Activated T-helper 1 cell treated with anti-CD3 and anti-CD28 coated beads, Interleukin-12 subunit alpha, Interleukin-12 subunit beta, Interleukin-2, Interleukin-4 antibody, amounts not matched to agents 30 ng/mL and 10 ng/mL and 1 ng/mL, durations not matched to agents 14 hours and 24 hours and 36 hours (primary cell): ENCODE measurements around the gene TMEM129. TPM values are rescaled to one million over a fixed set of nuclear protein-coding genes. Genes with fewer than 3 reads are reported as not detected.

Source experiments
- DNase-seq: peaks from one replicate; pipeline ENCODE4 v3.0.0; 2021; ENCODE audit warnings: low spot score
- H3K27ac Mint-ChIP-seq: one replicate; pipeline ENCODE4 v1.8.0; 2021; ENCODE audit warnings: mild to moderate bottlenecking, mixed read lengths
- H3K27me3 Mint-ChIP-seq: one replicate; pipeline ENCODE4 v1.8.0; 2022; ENCODE audit warnings: mild to moderate bottlenecking, moderate library complexity, mixed read lengths; ENCODE audit not compliant: insufficient read depth
- H3K36me3 Mint-ChIP-seq: one replicate; pipeline ENCODE4 v1.8.0; 2021; ENCODE audit warnings: low read depth, mixed read lengths
- H3K4me1 Mint-ChIP-seq: one replicate; pipeline ENCODE4 v1.8.0; 2021; ENCODE audit warnings: low read depth, mixed read lengths
- H3K4me3 Mint-ChIP-seq: one replicate; pipeline ENCODE4 v1.8.0; 2021; ENCODE audit warnings: mild to moderate bottlenecking, moderate library complexity, mixed read lengths
- H3K9me3 Mint-ChIP-seq: one replicate; pipeline ENCODE4 v1.8.0; 2021; ENCODE audit warnings: mixed read lengths
- intact Hi-C: fragments of 100-400 bp; cut with micrococcal nuclease; formaldehyde crosslinking; loops from one replicate; pipeline ENCODE4 v1.15.1; 2024
- total RNA-seq: library from RNA; stranded (reverse); gene quantifications from 2 replicates; pipeline ENCODE4 v1.2.3, GENCODE V29; 2022

Gene TMEM129
- total RNA-seq, 1 donor from 2014 or later, result 27.4 TPM

DNA sequence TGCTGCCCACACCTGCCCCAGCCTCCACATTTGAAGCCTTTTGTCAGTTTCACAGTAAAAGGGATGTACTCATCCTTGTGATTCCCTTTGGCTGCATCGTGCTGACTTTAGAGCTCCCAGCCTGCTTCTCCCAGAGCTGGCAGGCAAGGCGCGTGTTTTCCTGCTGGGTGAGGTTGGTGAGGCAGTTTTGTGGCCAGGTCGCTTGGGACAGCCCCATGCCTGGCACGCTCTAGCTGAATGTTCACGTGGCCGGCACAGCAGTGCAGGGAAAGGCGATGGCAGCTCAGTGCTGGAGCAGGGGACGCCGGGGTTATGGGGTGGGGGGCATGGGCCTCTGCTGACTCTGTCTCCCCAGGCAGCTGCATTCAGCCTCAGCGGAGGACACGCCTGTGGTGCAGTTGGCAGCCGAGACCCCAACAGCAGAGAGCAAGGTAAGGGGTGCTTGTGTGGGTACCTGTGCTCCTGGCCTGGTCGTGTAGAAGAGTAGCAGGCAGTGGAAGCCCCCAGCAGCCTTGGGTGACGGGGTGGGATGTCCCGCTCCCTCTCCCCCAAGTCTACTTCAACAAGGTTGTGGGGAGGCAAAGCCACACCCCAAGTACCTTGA is 9.5 kb upstream of the TMEM129 start:
- Mint-ChIP-seq H3K9me3 (no peaks in the 10 kb centered on the region), H3K4me1 (peaks cover 18% of the 10 kb centered on the region), H3K27ac (peak overlapping the region; percentile 48), H3K27me3 (no peaks in the 10 kb centered on the region), H3K36me3 (peaks cover 51% of the 10 kb centered on the region), H3K4me3 (no peak overlapping the region)
- DNase-seq, result no peak
- intact Hi-C loops, result no loop called here

DNA sequence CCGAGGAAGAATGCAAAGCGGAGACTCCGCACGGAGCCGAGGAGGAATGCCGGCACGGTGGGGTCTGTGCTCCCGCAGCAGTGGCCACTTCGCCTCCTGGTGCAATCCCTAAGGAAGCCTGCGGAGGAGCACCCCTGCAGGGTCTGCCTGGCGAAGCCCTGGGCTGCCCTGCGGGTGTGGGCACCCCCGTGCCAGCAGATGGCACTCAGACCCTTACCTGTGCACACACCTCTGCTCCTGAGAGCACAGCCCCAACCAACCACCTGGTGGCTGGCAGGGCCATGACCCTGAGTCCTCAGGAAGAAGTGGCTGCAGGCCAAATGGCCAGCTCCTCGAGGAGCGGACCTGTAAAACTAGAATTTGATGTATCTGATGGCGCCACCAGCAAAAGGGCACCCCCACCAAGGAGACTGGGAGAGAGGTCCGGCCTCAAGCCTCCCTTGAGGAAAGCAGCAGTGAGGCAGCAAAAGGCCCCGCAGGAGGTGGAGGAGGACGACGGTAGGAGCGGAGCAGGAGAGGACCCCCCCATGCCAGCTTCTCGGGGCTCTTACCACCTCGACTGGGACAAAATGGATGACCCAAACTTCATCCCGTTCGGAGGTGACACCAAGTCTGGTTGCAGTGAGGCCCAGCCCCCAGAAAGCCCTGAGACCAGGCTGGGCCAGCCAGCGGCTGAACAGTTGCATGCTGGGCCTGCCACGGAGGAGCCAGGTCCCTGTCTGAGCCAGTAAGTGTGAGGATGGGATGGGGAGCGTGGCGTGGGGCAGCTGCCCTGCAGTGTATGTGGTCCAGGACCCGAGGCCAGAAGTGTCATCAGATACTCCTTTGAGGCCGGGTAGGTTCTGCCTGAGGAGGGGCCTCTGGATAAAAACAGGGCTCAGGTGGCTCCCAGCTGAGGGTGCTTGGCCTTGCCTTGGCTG is 7.2 kb upstream of the TMEM129 start:
- Mint-ChIP-seq H3K36me3 (peaks cover 52% of the 10 kb centered on the region), H3K9me3 (no peaks in the 10 kb centered on the region), H3K27ac (no peak overlapping the region), H3K4me3 (no peak overlapping the region), H3K27me3 (no peaks in the 10 kb centered on the region), H3K4me1 (peaks cover 34% of the 10 kb centered on the region)
- intact Hi-C loops, result loop anchor here (5.0 kb wide), 1 partner anchor 101 kb away; no protein-coding TSS in a partner anchor
- DNase-seq, result no peak

DNA sequence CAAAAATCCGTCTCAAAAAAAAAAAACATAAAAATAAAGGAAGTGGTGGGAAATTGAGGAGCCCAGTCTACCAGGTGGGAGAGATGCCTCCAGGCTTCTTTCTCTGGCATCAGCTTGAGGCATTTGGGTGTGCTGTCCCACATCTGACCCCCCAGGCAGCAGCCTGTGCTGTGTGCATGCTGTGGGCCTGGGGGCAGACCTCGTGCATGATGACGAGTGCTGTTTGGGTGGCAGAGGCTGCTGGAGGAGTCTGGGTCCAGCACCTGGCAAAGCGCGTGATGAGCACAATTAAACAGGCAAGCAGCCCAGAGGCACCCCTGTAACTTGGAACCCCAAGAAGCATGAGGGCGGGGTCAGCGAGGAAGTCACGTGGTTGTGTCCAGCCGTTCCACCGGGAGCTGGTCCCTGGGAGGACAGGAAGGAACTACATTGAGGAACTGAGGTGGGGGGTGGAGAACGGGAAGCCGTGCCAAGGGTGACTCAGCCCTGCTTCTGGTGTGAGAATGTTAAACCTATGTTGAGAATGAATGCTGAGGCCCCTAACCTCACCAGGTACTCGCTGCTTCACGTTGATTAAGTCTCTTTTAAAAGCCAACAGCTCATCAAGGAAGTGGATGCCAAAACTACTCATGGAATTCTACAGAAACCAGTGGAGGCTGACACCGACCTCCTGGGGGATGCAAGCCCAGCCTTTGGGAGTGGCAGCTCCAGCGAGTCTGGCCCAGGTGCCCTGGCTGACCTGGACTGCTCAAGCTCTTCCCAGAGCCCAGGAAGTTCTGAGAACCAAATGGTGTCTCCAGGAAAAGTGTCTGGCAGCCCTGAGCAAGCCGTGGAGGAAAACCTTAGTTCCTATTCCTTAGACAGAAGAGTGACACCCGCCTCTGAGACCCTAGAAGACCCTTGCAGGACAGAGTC is 6.3 kb upstream of the TMEM129 start:
- Mint-ChIP-seq H3K27me3 (no peaks in the 10 kb centered on the region), H3K27ac (no peak overlapping the region), H3K4me1 (peaks cover 43% of the 10 kb centered on the region), H3K36me3 (peaks cover 49% of the 10 kb centered on the region), H3K9me3 (no peaks in the 10 kb centered on the region), H3K4me3 (no peak overlapping the region)
- intact Hi-C loops, result loop anchor here (2.0 to 5.0 kb wide), 2 partner anchors 15 to 100 kb away; partner anchors contain the start of gene SLBP
- DNase-seq, result no peak

DNA sequence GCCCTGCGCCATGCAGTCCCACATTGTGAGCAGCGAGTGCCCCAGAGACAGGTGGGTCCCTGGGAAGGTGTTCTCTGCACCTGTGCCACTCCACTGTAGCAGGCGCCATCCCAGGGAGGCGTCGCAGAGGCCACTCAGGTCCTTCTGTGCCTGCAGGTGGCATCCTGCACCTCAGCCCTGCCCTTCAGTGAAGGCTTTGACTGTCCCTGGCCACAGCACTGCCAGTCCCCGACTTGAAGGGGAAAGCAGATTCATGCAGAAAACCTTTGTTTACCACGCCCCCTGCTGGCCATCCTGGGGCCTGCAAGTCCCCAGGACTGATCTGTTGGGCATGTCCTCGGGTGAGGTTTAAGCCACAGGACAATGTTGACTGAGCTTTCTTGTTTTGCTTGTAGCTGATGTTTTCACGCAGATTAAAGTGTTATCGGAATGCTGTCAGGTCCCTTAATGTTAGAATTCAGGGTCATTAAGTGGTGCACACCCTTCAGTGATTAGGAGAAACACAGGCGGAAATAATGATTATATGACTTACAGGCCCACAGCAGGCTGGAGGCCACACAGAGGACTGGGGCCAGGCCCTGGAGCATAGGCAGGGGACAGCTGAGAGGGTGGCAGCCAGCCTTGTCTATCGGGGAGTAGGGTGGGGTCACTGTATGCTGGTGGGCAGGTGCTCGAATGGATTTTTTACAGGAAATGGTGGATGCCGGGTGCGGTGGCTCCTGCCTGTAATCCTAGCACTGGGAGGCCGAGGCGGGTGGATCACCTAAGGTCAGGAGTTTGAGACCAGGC is 5.2 kb upstream of the TMEM129 start:
- no peaks in the 10 kb centered on the region for H3K9me3 Mint-ChIP-seq
- H3K36me3 Mint-ChIP-seq, result peaks cover 48% of the 10 kb centered on the region
- peak; percentile 80 for DNase-seq
- intact Hi-C loops, result loop anchor here (1.0 to 5.0 kb wide), 4 partner anchors 14 to 99 kb away; partner anchors contain the start of gene SLBP
- H3K27me3 Mint-ChIP-seq, result no peaks in the 10 kb centered on the region
- H3K27ac Mint-ChIP-seq, result peak overlapping the region; percentile 37
- peak overlapping the region; percentile 10 for H3K4me3 Mint-ChIP-seq
- peaks cover 47% of the 10 kb centered on the region for H3K4me1 Mint-ChIP-seq

DNA sequence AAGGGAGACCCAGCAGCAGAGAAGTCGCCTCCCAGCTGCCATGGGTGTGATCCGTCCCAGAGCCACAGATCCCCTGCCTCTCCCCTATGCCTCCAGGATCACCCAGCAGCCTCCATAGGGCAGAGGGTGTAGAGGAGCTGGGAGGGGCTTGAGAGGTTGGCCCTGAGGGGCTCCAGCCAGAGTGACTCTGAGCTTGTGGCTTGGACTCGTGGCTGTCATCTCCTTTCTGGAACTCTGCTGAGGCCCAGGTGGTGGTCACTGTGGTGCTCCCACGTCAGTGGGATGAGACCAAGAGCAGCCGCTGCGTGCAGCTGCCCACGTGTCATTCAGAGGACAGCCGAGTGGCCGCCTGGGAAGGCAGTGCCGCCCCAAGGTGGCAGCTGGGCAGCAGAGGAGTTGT is 4.4 kb upstream of the TMEM129 start:
- Mint-ChIP-seq H3K4me3 (peak overlapping the region; percentile 23), H3K9me3 (no peaks in the 10 kb centered on the region), H3K36me3 (peaks cover 45% of the 10 kb centered on the region), H3K4me1 (peaks cover 47% of the 10 kb centered on the region), H3K27me3 (no peaks in the 10 kb centered on the region), H3K27ac (peak overlapping the region; percentile 36)
- no peak for DNase-seq
- intact Hi-C loops, result loop anchor here (5.0 kb wide), 1 partner anchor 98 kb away; no protein-coding TSS in a partner anchor

DNA sequence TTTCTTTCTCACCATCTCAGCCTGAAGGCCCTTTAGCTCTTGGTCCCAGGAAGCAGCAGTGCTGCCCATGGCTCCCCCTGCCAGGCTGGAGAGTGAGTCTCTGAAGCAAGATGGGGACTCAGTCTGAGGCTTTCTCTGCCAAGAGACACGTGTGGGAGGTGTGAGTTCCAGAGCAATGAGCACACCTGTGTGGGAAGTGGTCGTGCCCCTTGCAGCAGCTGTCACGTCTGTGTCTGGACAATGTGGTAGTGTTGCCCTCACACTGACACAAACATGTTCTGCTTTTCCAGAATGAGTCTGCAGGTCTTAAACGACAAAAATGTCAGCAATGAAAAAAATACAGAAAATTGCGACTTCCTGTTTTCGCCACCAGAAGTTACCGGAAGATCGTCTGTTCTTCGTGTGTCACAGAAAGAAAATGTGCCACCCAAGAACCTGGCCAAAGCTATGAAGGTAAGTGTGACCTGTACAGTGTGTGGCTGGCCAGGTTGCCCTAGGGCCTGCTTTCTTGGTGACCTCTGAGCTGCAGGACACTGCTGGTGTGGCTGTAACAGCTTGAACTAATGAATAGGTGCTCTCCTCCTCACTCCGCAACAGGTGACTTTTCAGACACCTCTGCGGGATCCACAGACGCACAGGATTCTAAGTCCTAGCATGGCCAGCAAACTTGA is 2.1 kb upstream of the TMEM129 start:
- peak overlapping the region; percentile 97 for H3K27ac Mint-ChIP-seq
- intact Hi-C loops, result loop anchor here (2.0 to 5.0 kb wide), 5 partner anchors 141 to 1354 kb away; partner anchors contain the start of genes MAEA, NELFA and RNF4
- peak overlapping the region; percentile 94 for H3K4me3 Mint-ChIP-seq
- H3K4me1 Mint-ChIP-seq, result peaks cover 51% of the 10 kb centered on the region
- no peaks in the 10 kb centered on the region for H3K9me3 Mint-ChIP-seq
- H3K36me3 Mint-ChIP-seq, result peaks cover 42% of the 10 kb centered on the region
- DNase-seq, result peak; percentile 34
- H3K27me3 Mint-ChIP-seq, result no peaks in the 10 kb centered on the region

DNA sequence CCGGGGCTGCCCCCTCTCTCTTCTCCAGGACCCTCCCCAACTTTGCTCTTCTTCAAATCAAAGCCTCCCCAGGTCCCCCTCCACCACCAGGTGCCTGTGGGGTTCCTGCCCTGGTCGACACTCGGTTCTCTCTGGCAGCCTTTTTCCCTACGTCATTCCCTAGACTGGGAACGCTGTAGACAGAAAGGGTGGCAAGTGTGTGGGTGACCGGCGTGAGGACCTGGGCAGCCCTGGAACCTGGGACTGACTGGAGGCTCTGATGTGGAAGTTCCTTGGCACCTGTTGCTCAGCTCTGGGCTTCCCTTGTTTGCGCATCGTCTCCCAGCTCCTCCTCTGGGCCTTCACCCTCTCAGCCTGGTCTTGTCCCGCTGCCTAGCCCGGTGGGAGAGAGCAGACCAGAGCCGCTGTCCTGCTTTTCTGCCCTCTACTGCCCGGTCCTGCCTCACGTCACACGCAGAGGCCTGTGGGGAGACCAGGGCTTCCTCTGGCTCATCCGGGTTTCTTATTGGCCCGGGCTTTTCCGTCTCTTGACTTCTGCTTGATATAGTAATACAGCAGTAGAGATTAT is 1.5 kb upstream of the TMEM129 start:
- H3K9me3 Mint-ChIP-seq, result no peaks in the 10 kb centered on the region
- intact Hi-C loops, result loop anchor here (2.0 to 5.0 kb wide), 5 partner anchors 140 to 1355 kb away; partner anchors contain the start of genes MAEA, NELFA and RNF4
- peak overlapping the region; percentile 97 for H3K27ac Mint-ChIP-seq
- H3K4me1 Mint-ChIP-seq, result peaks cover 51% of the 10 kb centered on the region
- DNase-seq, result no peak
- peak overlapping the region; percentile 94 for H3K4me3 Mint-ChIP-seq
- no peaks in the 10 kb centered on the region for H3K27me3 Mint-ChIP-seq
- peaks cover 41% of the 10 kb centered on the region for H3K36me3 Mint-ChIP-seq

DNA sequence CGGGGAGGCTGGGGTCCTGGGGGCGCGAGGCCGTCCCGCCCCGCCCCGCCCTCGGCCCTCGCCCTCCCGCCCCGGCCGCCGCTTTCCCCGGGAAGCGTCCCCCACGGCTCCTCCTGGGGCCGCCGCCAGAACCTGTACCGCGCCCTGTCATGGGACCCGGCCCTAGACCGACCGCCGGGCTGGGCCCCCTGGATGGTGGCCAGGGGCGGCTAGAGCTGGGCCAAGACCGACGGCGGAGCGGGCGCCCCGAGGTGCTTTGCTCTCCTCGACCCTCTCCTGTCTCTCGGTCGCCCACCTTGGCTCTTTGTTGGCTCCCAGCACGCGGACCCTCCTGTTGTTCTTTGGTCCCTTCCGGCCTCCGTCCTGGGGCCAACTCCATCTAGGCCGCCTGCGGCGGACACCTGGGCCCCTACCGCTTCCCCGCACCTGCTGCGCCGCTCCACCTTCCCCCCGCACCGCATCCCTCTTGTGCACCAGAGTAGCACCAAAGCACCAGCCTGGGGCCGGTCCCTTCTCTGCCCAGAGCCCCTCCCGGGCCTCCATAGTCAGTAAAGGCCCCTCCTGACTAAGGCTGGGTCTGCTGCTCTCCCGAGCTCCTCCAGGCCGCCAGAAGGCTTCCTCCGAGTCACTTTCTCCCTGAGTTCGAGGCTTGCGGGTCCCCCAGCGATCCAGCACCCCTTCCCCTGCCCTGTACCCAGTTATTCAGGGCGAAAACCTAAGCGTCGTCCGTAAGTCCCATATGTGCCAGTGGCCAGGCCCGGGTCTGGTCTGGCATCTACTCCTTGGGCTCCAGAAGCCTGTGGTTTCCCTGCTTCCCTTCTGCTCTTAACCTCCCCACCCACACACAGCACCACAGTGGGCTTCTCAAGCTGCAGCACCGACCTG is 785 bp upstream of the TMEM129 start:
- peak overlapping the region; percentile 97 for H3K27ac Mint-ChIP-seq
- intact Hi-C loops, result loop anchor here (1.0 to 5.0 kb wide), 11 partner anchors 10 to 1355 kb away; partner anchors contain the start of genes CFAP99, FAM53A, GRK4 and LETM1
- peaks cover 41% of the 10 kb centered on the region for H3K36me3 Mint-ChIP-seq
- no peaks in the 10 kb centered on the region for H3K27me3 Mint-ChIP-seq
- no peak for DNase-seq
- peaks cover 51% of the 10 kb centered on the region for H3K4me1 Mint-ChIP-seq
- H3K9me3 Mint-ChIP-seq, result no peaks in the 10 kb centered on the region
- H3K4me3 Mint-ChIP-seq, result peak overlapping the region; percentile 94

DNA sequence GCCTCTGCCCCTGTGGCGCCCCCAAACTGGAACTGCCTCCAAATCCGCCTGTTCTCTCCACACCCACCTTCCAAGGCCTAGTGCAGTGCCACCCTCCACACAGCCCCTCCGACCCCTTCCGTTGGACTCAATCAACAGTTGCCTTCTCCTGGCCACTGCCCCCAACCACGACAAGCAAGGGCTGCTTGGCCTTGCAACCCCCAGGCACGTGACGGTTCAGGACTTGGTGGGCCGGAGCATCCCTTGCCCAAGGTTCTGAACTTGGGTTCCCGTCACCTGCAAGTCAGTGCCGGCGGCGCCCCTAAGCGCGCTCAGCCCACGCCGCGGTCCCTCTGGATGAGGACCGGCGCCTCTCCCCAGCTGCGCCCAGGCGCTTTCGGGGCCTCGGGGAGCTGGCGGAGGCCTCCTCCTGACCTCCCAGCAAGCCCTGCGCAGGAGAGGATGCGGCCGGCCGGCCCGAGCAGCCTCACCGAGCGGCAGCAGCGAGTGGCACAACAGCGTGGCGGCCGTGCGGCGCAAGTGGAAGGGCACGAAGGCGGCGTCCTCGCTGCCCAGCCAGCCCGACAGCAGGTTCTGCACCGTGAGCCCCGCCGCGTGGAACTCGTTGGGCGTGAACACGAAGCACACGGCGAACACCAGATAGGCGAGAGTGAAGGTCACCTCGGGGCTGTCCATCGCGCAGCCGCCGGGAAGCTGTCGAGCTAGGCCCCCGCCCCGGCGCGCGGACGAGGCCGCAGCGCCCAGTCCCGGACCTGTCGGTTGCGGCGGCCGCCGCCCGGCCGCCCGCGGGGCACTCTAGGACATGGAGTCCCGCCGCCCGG is 750 bp downstream of the TMEM129 start:
- DNase-seq, result peak; percentile 40
- peaks cover 47% of the 10 kb centered on the region for H3K4me1 Mint-ChIP-seq
- no peaks in the 10 kb centered on the region for H3K27me3 Mint-ChIP-seq
- H3K27ac Mint-ChIP-seq, result peak overlapping the region; percentile 90
- intact Hi-C loops, result loop anchor here (2.0 to 5.0 kb wide), 7 partner anchors 138 to 1357 kb away; partner anchors contain the start of genes CFAP99, GRK4, MAEA and NELFA
- H3K9me3 Mint-ChIP-seq, result no peaks in the 10 kb centered on the region
- peak overlapping the region; percentile 89 for H3K4me3 Mint-ChIP-seq
- peaks cover 37% of the 10 kb centered on the region for H3K36me3 Mint-ChIP-seq
